ENCODE measurements around the gene SMR3B.

The SMR3B gene

GRCh38 chr4:70365479-70365878 is 17.5 kb upstream of the SMR3B start:
- Histone ChIP-seq H3K27ac (no peak overlapping the region), H2AFZ (ENCODE audit: low read depth) (no peak overlapping the region)

GRCh38 chr4:70367813-70368212 is 15.1 kb upstream of the SMR3B start:
- H3K27ac ChIP-seq = no peak overlapping the region
- no peak for TF ChIP-seq CTCF (conservative IDR thresholded peaks at IDR 0.05; ENCODE audit: low read depth, low read length)
- no peaks in the 10 kb centered on the region for H3K27me3 ChIP-seq (ENCODE audit: insufficient read depth, low read depth)

More at GRCh38 chr4:70365479-70365878, 17.5 kb upstream of the SMR3B start:
- H3K27me3 ChIP-seq (ENCODE audit: insufficient read depth, low read depth) = no peaks in the 10 kb centered on the region
- H3K4me2 ChIP-seq = no peak overlapping the region
- no peaks in the 10 kb centered on the region for H3K79me2 ChIP-seq (ENCODE audit: insufficient read depth, low read depth)
- TF ChIP-seq CTCF (conservative IDR thresholded peaks at IDR 0.05; ENCODE audit: low read depth, low read length) = no peak
- H3K4me1 ChIP-seq (ENCODE audit: low read depth, poor library complexity, severe bottlenecking) = no peaks in the 10 kb centered on the region
- H3K4me3 ChIP-seq (IDR thresholded peaks at IDR 0.05; ENCODE audit: insufficient read depth, low read depth, low read length) = no peak overlapping the region
- no peak overlapping the region for H3K9ac ChIP-seq
- H4K20me1 ChIP-seq (ENCODE audit: insufficient read depth) = no peaks in the 10 kb centered on the region
- H3K36me3 ChIP-seq (ENCODE audit: insufficient read depth) = no peaks in the 10 kb centered on the region

GRCh38 chr4:70371987-70372386 is 10.9 kb upstream of the SMR3B start:
- H3K79me2 ChIP-seq (ENCODE audit: insufficient read depth, low read depth) = no peaks in the 10 kb centered on the region
- H3K4me3 ChIP-seq (IDR thresholded peaks at IDR 0.05; ENCODE audit: insufficient read depth, low read depth, low read length) = no peak overlapping the region
- no peak overlapping the region for H2AFZ ChIP-seq (ENCODE audit: low read depth)
- H3K27ac ChIP-seq = no peak overlapping the region
- no peaks in the 10 kb centered on the region for H4K20me1 ChIP-seq (ENCODE audit: insufficient read depth)
- no peak overlapping the region for H3K4me2 ChIP-seq
- H3K36me3 ChIP-seq (ENCODE audit: insufficient read depth) = no peaks in the 10 kb centered on the region
- no peak overlapping the region for H3K9ac ChIP-seq
- no peak for TF ChIP-seq CTCF (conservative IDR thresholded peaks at IDR 0.05; ENCODE audit: low read depth, low read length)
- H3K27me3 ChIP-seq (ENCODE audit: insufficient read depth, low read depth) = no peaks in the 10 kb centered on the region
- no peaks in the 10 kb centered on the region for H3K4me1 ChIP-seq (ENCODE audit: low read depth, poor library complexity, severe bottlenecking)

More at GRCh38 chr4:70367813-70368212, 15.1 kb upstream of the SMR3B start:
- no peaks in the 10 kb centered on the region for H4K20me1 ChIP-seq (ENCODE audit: insufficient read depth)
- H2AFZ ChIP-seq (ENCODE audit: low read depth) = no peak overlapping the region
- no peaks in the 10 kb centered on the region for H3K79me2 ChIP-seq (ENCODE audit: insufficient read depth, low read depth)
- no peaks in the 10 kb centered on the region for H3K36me3 ChIP-seq (ENCODE audit: insufficient read depth)
- H3K9ac ChIP-seq = no peak overlapping the region
- no peaks in the 10 kb centered on the region for H3K4me1 ChIP-seq (ENCODE audit: low read depth, poor library complexity, severe bottlenecking)
- H3K4me2 ChIP-seq = no peak overlapping the region
- H3K4me3 ChIP-seq (IDR thresholded peaks at IDR 0.05; ENCODE audit: insufficient read depth, low read depth, low read length) = no peak overlapping the region

- no peak overlapping the region for H3K4me2 ChIP-seq
- H3K4me1 ChIP-seq (ENCODE audit: low read depth, poor library complexity, severe bottlenecking) = no peaks in the 10 kb centered on the region
- TF ChIP-seq CTCF (conservative IDR thresholded peaks at IDR 0.05; ENCODE audit: low read depth, low read length) = no peak
- H3K27me3 ChIP-seq (ENCODE audit: insufficient read depth, low read depth) = no peaks in the 10 kb centered on the region
- H3K36me3 ChIP-seq (ENCODE audit: insufficient read depth) = no peaks in the 10 kb centered on the region
- H3K79me2 ChIP-seq (ENCODE audit: insufficient read depth, low read depth) = no peaks in the 10 kb centered on the region
- no peak overlapping the region for H2AFZ ChIP-seq (ENCODE audit: low read depth)
- no peak overlapping the region for H3K9ac ChIP-seq
- H3K4me3 ChIP-seq (IDR thresholded peaks at IDR 0.05; ENCODE audit: insufficient read depth, low read depth, low read length) = no peak overlapping the region
- H4K20me1 ChIP-seq (ENCODE audit: insufficient read depth) = no peaks in the 10 kb centered on the region
- H3K27ac ChIP-seq = no peak overlapping the region
These were observed 10.2 kb upstream of the SMR3B start for GRCh38 chr4:70372760-70373159.

All from KMS-11 (cell line).